DMS153 treated with DMSO at 0.1 percent for 48 hours (cell line): ENCODE measurements around the gene DNAJA3.
A peak's percentile ranks its signal among the peaks of the same experiment; 100 is the strongest.
"Not testable (repeated sequence)": the region's sequence is repeated elsewhere in the genome, so short reads cannot be mapped to it uniquely, and the experiment has no call there.

ENCODE experiments used
- DNase-seq: peaks from one replicate; lab custom pipeline; 2025; ENCODE audit not compliant: unreplicated experiment; lab: John Stamatoyannopoulos, UW

The DNAJA3 gene

DNA sequence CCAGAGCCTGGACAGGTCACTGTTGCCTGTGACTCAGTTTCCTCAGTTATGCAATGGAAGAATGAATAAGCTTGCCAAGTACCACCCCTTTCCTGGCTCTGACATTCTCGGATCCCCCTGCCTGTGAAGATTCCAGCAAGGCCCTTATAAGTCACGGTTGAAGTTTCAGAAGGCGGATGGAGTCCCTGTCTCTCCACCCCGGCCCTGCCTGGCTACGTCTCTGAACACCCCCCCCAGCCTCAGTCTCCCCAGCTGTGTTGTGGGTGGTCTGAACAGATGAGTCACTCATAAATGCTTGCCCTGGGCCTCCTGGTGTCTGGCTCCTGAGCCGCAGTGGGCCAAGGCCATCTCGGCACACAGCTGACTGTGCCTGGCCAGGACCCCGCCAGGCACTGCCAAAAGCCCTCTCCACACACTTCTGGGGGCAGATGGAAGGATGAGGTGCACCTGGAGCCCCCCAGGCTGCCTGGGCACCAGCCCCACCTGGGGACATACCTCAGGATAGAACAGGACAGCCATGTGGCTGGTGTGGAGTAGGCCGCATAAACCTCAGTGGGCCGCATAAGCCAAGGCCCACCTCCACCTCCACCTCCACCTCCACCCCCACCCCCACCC, 38.6 kb upstream of the DNAJA3 start:
- DNase-seq, result no peak

DNA sequence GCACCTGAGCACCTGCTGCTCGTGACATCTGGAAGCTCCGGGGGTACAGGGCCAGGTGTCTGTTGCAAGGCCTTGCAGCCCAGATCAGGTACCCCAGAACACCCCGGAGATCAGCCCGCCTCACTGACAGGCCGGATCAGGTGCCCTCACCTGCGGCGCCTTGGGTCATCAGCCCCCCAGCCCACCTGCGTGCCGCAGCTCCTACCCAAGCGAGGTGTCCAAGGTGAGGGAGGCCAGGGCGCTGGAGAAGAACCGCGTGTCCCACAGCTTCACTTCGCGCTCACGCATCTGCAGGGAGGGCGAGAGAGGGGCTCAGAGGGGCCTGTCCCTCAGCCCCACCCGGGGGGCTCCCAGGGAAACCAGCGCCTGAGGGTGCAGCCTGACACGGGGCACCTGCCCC, 37.9 kb upstream of the DNAJA3 start:
- DNase-seq, result no peak

GRCh38 chr16:4388271-4389021, 37.2 kb upstream of the DNAJA3 start:
- no peak for DNase-seq

DNA sequence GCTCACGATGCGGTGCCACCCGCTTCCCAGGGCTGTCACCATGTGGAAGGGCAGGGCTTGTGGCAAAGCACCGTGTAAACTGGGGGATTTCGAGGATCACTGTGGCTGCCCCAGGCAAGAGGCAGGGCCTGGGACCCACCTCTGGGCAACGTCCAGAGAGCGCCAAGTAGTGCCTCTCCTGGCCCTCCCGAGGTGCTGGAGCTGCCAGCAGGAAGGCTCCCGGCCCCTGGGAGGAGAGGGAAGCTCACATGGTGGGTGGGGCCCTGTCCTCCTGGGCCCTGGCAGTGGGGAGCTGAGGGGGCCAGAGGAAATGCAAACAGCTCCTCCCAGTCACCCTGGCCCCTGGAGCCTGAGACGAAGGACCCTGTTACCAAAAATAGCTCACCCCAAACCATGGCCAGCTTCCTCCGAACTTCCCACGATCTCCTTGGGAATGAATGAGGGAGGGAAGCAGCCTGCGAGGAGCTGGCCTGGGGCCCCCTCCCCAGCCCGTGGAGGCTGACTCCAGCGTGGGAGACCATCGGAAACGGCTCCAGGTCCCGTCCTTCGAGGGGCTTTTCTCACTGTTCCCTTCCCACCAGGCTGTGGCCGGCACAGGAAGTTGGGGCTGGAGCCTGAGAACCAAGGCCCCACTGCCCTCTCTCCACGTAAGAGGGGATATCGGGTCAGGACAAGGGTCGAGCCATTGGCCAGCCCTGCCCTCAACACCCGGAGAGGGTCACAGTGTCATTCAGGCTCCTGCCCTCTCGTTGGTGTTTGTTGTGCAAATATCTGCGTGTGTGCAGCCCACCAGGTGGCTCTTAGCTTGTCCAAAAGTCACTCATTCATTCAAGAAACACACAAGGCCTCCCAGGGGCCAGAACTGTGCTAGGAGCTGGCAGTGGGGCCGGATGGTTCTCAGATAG, 36.4 kb upstream of the DNAJA3 start:
- DNase-seq, result no peak

DNA sequence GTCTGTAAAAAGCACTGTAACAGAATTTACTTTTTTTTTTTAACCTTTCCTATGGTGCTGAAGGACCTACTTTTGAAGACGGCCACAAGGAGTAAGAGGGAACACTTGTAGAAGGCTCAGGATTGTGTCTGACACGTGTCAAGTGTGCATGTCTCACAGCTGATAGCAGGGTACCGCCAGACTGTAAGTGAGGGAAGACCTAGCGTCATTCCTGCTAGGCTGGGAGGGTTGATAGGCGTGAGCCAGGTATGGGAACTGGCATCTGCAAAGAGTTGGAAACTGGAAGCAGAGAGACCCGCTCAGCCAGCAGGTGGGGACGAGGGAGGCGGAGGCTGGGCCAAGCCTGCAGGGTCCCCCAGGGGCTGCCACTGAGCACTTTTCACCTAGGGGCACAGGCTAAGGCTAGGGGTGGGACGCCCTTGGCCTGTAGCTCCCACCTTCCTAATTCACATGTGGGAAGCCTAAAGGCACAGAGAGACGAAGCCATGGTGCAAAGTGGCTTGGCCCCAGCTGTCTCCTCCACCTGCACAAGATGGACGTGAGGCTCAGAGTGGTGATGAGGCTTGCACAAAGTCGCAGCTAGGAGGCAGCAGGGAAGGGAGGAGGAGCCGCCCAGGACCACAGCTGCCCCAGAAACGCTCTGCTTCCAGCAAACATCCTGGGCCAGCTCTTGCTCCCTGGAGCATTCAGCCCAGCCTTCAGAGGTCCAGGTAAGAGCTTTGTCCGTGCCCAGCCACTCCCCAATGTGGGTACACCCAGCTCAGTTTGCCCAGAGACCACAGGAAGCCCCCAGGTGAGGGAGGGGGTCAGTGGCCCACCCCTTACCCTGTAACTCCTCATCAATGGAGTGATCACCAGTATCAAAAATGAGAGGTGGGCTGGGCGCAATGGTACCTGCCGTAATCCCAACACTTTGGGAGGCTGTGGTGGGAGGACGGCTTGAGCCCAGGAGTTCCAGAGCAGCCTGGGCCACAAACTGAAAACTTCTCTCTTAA, 35.1 kb upstream of the DNAJA3 start:
- no peak for DNase-seq

- no peak for DNase-seq
Observed at GRCh38 chr16:4391631-4392381, 33.9 kb upstream of the DNAJA3 start.

DNA sequence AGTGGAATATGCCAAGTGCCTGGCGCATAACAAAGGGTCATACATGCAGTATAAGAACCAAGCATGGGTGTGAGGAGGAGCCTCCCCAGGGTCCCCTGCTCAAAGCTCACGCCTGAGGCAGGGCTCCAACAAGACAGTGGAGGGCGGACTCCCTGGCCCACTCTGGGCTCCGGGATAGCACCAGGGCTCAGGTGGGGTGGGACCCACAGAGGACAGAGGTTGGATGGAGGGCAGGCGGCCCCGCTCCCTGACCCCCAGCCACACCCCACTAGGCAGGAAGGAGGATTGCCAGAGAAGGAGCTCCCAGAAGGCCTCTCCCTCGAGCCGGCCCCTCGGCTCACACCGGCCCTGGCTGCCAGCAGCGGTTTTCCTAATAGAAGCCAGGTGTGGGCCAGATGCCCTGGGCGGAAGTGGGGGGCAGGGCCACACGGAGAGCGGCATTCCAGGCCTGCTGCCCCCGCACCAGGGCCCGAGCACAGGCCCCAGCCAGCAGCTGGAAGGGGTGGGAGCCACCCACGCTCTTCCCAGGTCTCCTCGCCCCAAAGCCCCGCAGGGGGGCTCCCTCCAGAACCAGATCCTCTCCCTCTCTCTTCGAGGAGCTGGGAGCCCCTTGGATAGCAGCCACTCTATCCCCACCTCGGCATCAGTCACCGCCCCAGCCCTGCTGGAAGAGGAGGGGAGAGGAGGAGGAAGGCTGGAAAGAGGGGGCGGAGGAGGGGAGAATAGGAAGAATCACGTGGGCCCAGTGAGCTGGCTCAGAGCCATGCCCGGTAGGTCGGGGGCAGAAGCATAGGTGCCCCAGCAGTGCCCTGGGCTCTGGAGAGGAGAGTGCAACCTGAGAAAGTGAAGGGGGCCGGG, 33.1 kb upstream of the DNAJA3 start:
- DNase-seq, result peak; percentile 5

DNA sequence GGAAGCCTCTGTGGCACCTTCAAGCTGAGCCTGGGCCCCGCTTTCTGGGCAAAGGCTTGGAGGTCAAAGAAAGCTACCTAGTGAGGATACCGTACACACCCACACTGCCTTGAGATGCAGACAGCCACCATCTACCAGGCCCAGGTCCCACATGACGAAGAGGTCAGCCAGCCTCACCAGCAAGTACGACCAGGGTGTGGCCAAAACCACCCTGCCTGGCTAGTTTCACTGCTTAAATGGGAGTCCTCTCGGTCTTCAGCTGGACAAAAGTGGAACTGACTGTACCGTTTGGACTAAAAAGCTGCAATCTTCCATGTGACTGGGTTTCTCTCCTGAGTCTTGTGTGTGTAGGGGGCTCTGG, 32.4 kb upstream of the DNAJA3 start:
- DNase-seq, result no peak

DNA sequence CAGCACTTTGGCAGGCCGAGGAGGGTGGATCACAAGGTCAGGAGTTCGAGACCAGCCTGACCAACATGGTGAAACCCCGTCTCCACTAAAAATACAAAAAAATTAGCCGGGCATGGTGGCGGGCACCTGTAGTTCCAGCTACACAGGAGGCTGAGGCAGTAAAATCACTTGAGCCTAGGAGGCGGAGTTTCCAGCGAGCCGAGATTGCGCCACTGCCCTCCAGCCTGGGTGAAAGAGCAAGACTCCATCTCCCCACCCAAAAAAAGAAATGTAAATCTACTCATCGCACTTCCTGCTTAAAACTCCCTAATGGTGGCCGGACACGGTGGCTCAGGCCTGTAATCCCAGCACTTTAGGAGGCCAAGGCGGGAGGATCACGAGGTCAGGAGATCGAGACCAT, 31.8 kb upstream of the DNAJA3 start:
- DNase-seq, result not testable (repeated sequence)

DNA sequence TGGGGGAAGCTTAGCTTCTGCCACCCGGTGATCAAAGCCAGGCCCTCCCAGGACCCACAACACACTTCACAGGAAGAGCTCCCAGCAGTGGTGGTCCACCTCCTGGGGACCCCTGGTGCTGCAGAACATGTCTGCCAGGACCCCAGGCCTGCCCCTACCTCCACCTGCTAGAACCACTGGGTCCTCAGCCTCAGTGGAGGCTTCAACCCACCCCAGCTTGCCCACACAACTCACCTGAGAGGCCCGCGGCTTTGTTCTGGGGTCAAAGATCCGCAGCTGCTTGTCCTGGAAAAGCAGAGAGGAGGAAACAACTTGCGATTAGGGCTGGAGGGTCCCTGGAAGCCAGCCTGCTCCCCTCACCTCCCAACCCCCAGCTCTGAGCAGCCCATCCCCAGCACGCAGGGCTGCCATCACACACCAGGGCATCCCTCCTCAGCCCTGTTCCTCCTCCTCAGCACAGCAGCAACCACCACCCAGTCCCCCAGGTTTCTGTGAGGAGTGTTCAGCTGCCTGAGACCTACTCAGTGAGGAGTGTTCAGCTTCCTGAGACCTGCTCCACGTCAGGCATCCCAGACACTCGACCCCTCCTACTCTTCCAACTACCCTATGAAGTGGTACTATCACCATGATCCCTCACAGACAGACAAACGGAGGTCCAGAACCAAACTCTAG, 30.5 kb upstream of the DNAJA3 start:
- DNase-seq, result no peak

DNA sequence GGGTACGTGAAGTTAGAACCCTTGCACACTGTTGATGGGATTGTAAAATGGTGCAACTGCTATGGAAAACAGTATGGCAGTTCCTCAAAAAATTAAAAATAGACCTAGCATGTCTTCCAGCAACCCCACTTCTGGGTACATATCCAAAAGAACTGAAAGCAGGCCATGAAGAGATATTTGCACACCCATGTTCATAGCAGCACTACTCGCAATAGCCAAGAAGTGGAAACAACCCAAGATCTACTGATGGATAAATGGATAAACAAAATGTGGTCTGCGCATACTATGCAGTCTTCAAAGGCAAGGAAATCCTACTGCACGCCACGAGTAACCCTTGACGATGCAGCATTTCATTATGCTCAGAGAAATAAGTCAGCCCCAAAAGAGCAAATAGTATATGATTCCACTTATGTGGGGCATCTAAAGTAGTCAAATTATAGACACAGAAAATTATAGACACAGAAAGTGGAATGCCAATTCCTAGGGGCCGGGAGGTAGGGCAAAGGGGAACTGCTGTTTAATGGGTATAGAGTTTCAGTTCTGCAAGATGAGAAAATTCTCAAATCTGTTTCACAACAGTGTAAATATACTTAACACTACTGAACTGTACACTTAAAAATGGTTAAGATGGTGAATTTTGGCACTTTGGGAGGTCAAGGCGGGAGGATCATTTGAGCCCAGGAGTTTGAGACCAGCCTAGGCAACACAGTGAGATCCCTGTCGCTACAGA, 26.5 kb upstream of the DNAJA3 start:
- no peak for DNase-seq

DNA sequence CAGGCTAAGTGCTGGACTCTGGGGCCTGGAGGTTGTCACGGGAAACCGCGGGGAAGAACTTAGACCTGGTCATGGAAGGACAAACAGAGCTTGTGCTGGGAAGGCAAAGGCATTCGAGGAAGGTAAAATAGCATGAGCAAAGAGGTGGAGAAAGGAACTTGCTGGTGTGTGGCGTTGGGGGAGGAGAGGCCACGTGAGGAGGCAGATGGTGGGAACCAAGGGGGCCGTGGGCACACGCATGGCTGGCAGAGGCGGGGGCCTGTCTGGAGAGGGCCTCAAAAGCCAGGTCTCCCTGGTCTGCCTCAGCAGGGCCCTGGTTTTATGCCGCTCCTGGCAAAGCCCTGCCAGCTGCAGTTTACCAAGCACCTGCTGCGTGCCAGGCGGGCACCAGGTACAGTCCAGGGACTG, 24.6 kb upstream of the DNAJA3 start:
- no peak for DNase-seq

- DNase-seq, result no peak
Observed at GRCh38 chr16:4401510-4401909, 24.2 kb upstream of the DNAJA3 start.

DNA sequence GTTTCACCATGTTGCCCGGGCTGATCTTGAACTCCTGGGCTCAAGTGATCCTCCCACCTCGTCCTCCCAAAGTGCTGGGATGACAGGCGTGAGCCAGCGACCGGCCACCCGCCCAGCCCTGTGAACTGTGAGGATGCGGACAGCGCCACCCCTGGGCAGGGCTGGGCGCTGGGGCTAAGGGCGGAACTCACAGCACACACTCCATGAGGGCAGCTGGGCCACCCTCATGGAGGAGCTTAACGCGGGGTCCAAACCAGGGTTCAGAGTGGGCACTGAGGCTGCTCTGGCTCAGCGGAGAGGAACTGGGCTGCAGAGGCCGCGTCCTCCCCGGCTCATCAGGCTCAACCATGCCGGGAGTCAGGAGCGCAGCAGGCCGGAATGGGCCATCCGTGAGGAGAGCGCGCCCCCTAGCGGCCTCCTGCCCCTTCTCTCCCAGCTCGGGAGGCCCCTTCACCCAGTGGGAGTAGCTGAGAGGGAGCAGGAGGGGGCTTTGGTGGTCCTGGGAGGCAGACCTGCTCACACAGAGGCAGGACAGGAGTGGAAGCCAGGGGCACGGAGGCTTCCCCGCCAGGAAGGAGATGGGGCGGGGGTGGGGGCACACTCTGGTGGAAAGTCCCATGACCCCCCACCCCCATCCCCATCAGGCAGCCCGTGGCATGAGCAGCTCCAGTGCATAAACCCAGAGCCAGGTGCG, 23.1 kb upstream of the DNAJA3 start:
- peak; percentile 55 for DNase-seq

DNA sequence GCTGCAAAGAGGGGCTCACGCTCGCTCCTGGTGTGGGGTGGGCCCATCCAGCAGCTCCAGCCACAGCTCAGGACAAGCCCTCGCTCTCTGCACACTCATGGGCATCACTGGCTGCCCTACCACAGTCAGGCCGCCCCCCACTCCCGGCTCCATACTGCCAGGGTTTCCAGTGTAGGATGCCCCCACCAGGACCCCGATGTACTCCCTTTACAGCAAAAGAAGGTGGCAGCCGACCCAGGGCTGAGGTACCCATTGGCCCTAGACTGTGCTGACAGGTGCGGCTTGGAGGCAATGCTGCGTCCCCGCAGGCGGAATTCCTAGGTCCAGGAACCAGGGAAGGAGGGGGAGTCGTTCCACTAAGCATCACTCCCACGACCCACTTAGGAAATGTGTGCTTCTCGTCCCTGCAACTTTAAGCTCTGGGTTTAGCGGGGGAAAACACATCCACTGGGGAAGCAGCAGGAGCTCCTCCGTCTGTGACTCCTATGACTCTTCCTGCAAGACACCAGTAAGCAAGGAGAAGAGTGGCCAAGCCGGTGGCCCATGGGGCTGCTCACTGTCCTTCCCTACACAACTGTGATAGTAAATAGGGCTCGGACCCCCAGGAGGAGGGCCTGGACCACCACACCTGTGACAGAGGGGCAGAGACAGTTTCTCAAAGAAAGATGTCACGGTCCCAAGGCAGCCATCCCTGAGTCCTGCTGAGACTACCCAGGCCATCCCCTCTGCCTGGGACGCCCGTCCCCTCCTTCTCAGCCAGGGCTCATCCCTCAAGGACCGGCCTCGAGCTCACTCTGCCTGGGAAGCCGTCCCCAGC, 22.3 kb upstream of the DNAJA3 start:
- no peak for DNase-seq

DNA sequence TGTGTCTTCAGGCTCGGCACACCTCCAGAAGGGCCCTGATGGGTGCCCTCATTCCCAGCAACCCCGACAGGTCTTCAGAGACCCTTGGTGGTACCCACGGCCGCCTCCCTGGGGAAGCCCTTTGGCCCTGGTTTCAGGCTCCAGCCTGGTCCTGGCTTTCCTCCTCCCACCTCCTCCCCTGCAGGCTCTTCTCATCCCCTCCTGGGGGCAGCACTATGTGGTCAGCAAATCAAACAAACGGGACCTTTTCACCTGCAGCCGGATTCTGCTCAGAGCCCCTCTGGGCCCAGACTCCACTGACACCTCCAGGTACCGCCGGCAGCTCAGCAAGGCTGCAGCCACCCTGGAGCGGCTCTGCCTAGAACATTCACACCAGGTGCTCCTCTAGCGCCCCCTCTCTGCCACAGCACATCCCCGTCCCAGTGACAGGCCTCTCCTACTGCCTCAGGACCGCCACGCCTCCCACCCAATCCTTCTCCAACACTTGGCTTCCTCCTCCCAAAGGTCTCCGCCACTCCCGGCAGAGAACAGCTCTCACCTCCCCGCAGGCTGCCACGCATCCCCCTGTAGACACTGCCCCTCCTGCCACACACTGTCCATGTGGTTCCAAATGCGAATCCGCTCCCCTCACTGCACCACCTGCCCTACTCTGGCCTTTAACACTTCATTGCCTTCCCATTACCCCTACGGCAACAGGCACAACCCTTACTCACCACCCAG, 21.3 kb upstream of the DNAJA3 start:
- DNase-seq, result no peak
